ENCODE data around the gene PEX7.

PEX7 gene

GRCh38 chr6:136784271-136784664 lies 38.1 kb upstream of the PEX7 start:
- peaks cover 46% of the 10 kb centered on the region for H3K79me2 ChIP-seq (ENCODE audit: insufficient read depth, low read depth)
- H3K4me2 ChIP-seq: peak overlapping the region; percentile 11; the same call in 1 of the 2 replicates
- TF ChIP-seq, protein P1, sequence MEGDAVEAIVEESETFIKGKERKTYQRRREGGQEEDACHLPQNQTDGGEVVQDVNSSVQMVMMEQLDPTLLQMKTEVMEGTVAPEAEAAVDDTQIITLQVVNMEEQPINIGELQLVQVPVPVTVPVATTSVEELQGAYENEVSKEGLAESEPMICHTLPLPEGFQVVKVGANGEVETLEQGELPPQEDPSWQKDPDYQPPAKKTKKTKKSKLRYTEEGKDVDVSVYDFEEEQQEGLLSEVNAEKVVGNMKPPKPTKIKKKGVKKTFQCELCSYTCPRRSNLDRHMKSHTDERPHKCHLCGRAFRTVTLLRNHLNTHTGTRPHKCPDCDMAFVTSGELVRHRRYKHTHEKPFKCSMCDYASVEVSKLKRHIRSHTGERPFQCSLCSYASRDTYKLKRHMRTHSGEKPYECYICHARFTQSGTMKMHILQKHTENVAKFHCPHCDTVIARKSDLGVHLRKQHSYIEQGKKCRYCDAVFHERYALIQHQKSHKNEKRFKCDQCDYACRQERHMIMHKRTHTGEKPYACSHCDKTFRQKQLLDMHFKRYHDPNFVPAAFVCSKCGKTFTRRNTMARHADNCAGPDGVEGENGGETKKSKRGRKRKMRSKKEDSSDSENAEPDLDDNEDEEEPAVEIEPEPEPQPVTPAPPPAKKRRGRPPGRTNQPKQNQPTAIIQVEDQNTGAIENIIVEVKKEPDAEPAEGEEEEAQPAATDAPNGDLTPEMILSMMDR (conservative IDR thresholded peaks at IDR 0.05; ENCODE audit: low read depth, low read length): no peak

GRCh38 chr6:136784910-136785746 lies 37.3 kb upstream of the PEX7 start:
- H4K20me1 ChIP-seq (ENCODE audit: insufficient read depth): no peaks in the 10 kb centered on the region
- TF ChIP-seq, protein P1 (conservative IDR thresholded peaks at IDR 0.05; ENCODE audit: low read depth, low read length): no peak
- peaks cover 69% of the 10 kb centered on the region for H3K4me1 ChIP-seq (ENCODE audit: low read depth, poor library complexity, severe bottlenecking)
- H3K79me2 ChIP-seq (ENCODE audit: insufficient read depth, low read depth): peaks cover 55% of the 10 kb centered on the region
- H2AFZ ChIP-seq (ENCODE audit: low read depth): no peak overlapping the region
- H3K27me3 ChIP-seq (ENCODE audit: insufficient read depth, low read depth): no peaks in the 10 kb centered on the region
- H3K4me2 ChIP-seq: no peak overlapping the region
- no peak overlapping the region for H3K27ac ChIP-seq
- H3K9ac ChIP-seq: no peak overlapping the region
- no peaks in the 10 kb centered on the region for H3K36me3 ChIP-seq (ENCODE audit: insufficient read depth)
- no peak overlapping the region for H3K4me3 ChIP-seq (IDR thresholded peaks at IDR 0.05; ENCODE audit: insufficient read depth, low read depth, low read length)

More at GRCh38 chr6:136784271-136784664, 38.1 kb upstream of the PEX7 start:
- Histone ChIP-seq H3K4me3 (IDR thresholded peaks at IDR 0.05; ENCODE audit: insufficient read depth, low read depth, low read length) (no peak overlapping the region), H3K4me1 (ENCODE audit: low read depth, poor library complexity, severe bottlenecking) (peaks cover 60% of the 10 kb centered on the region), H3K9ac (no peak overlapping the region), H2AFZ (ENCODE audit: low read depth) (no peak overlapping the region), H3K36me3 (ENCODE audit: insufficient read depth) (no peaks in the 10 kb centered on the region), H3K27me3 (ENCODE audit: insufficient read depth, low read depth) (no peaks in the 10 kb centered on the region), H3K27ac (no peak overlapping the region), H4K20me1 (ENCODE audit: insufficient read depth) (no peaks in the 10 kb centered on the region)

- H3K27ac ChIP-seq: no peak overlapping the region
- H4K20me1 ChIP-seq (ENCODE audit: insufficient read depth): no peaks in the 10 kb centered on the region
- peaks cover 64% of the 10 kb centered on the region for H3K79me2 ChIP-seq (ENCODE audit: insufficient read depth, low read depth)
- no peak overlapping the region for H3K4me2 ChIP-seq
- peaks cover 77% of the 10 kb centered on the region for H3K4me1 ChIP-seq (ENCODE audit: low read depth, poor library complexity, severe bottlenecking)
- H3K4me3 ChIP-seq (IDR thresholded peaks at IDR 0.05; ENCODE audit: insufficient read depth, low read depth, low read length): no peak overlapping the region
- no peaks in the 10 kb centered on the region for H3K27me3 ChIP-seq (ENCODE audit: insufficient read depth, low read depth)
- H3K9ac ChIP-seq: no peak overlapping the region
- no peak overlapping the region for H2AFZ ChIP-seq (ENCODE audit: low read depth)
- TF ChIP-seq, protein P1 (conservative IDR thresholded peaks at IDR 0.05; ENCODE audit: low read depth, low read length): no peak
- no peaks in the 10 kb centered on the region for H3K36me3 ChIP-seq (ENCODE audit: insufficient read depth)
These were observed 35.7 kb upstream of the PEX7 start for GRCh38 chr6:136786658-136787057.

GRCh38 chr6:136787726-136788068 lies 34.7 kb upstream of the PEX7 start:
- Histone ChIP-seq H2AFZ (ENCODE audit: low read depth) (no peak overlapping the region), H3K4me1 (ENCODE audit: low read depth, poor library complexity, severe bottlenecking) (peaks cover 77% of the 10 kb centered on the region), H3K4me3 (IDR thresholded peaks at IDR 0.05; ENCODE audit: insufficient read depth, low read depth, low read length) (no peak overlapping the region), H3K27me3 (ENCODE audit: insufficient read depth, low read depth) (no peaks in the 10 kb centered on the region), H3K27ac (no peak overlapping the region), H3K79me2 (ENCODE audit: insufficient read depth, low read depth) (peaks cover 61% of the 10 kb centered on the region), H4K20me1 (ENCODE audit: insufficient read depth) (no peaks in the 10 kb centered on the region), H3K9ac (no peak overlapping the region), H3K4me2 (peak overlapping the region; percentile 36; the same call in 1 of the 2 replicates), H3K36me3 (ENCODE audit: insufficient read depth) (no peaks in the 10 kb centered on the region)
- TF ChIP-seq, protein P1 (conservative IDR thresholded peaks at IDR 0.05; ENCODE audit: low read depth, low read length): no peak
